Esophagus squamous epithelium (tissue), 5 donors: ENCODE measurements around the gene NSUN4. TPM values are rescaled to one million over a fixed set of nuclear protein-coding genes. Genes with fewer than 3 reads are reported as not detected.

Experiments used
- DNase-seq: peaks from one replicate; lab custom pipeline; 2025; lab: John Stamatoyannopoulos, UW
- H3K27ac ChIP-seq, 4 donors: fragments of 200-600 bp; sonication (generic); one replicate each; pipeline ENCODE4 v1.5.1; 2016 to 2019; ENCODE audit warnings: mild to moderate bottlenecking in 1 of 4
- H3K27me3 ChIP-seq, 4 donors: fragments of 200-600 bp; sonication (generic); 1 replicate in 3 of 4; 2 replicates in 1 of 4; pipeline versions ENCODE4 v1.5.1 to v1.6.0; 2017 to 2021; ENCODE audit warnings: antibody characterized with exemption in 1 of 4
- H3K36me3 ChIP-seq, 3 donors: fragments of 200-600 bp; sonication (generic); one replicate each; pipeline ENCODE4 v1.5.1; 2016 to 2019
- H3K4me1 ChIP-seq, 3 donors: fragments of 200-600 bp; sonication (generic); one replicate each; pipeline ENCODE4 v1.5.1; 2017 to 2019
- H3K4me3 ChIP-seq, 4 donors: fragments of 200-600 bp; sonication (generic); 1 replicate in 3 of 4; 2 replicates in 1 of 4; pipeline ENCODE4 v1.5.1; 2016 to 2019; ENCODE audit warnings: mild to moderate bottlenecking in 2 of 4, moderate library complexity in 1 of 4
- H3K9me3 ChIP-seq, 3 donors: fragments of 200-600 bp; sonication (generic); one replicate each; pipeline ENCODE4 v1.5.1; 2016 to 2019
- POLR2A ChIP-seq, 4 donors: fragments of 450-650 bp; IDR thresholded peaks; one replicate each; pipeline ENCODE4 v1.6.1; 2017; ENCODE audit warnings: antibody characterized with exemption in 4 of 4, mild to moderate bottlenecking in 4 of 4, moderate library complexity in 3 of 4
- WGBS, 2 donors: methylation state at CpG; one replicate each; pipeline ENCODE4 v1.1.5; 2018; 5-methylcytosine and 5-hydroxymethylcytosine counted together
- intact Hi-C: fragments of 100-400 bp; cut with DNase I; formaldehyde crosslinking; loops from one replicate; pipeline ENCODE4 v1.15.0; 2022
- total RNA-seq, 4 donors: library from RNA; depleted of rRNA; stranded (reverse); fragments of >200 nt; gene quantifications; one replicate each; pipeline ENCODE4 v1.1.0, GENCODE V29; 2016
- TF ChIP-seq, protein P1 (sequence below), 6 experiments: fragments of 450-650 bp in 4 of 6; fragments of 200-600 bp in 2 of 6; sonication (generic) in 2 of 6; IDR thresholded peaks; one replicate each; pipeline ENCODE4 v1.5.1; 2016 to 2019; ENCODE audit warnings: antibody characterized with exemption in 6 of 6, mild to moderate bottlenecking in 4 of 6, moderate library complexity in 4 of 6
- donor health status: DM: yes; HTN: yes; CAD: no.

Gene NSUN4
- total RNA-seq, 4 donors from 2014 or later: 10.1 to 22.1 (median 16.2) TPM

DNA sequence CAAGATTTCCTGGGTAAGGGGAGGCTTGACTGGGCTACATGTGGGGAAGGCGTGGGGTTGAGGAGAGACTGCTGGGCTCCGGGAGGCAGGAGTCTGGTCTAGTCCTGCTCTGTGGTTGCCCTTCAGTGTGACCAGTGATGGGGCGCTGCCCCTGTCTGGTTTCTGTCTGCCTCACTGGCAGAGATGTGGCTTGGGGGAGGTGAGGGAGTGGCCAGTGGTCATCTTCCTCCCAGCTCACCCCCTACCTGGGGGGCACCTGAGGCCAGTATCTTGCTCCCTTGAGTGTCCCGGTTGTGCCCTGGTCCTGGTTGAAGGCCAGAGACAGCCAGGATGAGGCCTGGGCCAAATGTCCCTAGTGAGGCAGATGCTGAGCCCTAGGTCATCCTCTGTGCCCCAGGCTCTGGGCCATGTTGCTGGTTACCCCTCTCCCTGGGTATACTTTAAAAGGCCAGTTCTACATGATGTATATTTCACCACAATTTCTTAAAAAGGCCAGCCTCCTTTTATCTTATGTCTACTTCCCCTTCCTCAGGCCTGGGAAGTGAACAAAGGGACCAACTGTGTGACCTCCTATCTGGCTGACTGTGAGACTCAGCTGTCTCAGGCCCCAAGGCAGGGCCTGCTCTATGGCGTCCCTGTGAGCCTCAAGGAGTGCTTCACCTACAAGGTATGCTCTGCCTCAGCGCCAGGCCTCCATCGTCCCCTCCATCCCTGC, 64.0 kb downstream of the NSUN4 start:
- no peak for DNase-seq
- 86% methylated on average over 3 to 6 of the region's 7 CpGs for WGBS, 2 donors
- Histone ChIP-seq H3K27me3 (no peaks in the 10 kb centered on the region), H3K4me1 (peaks cover 5 to 51% (median 15%) of the 10 kb centered on the region in 3 donors), H3K27ac (no peak overlapping the region), H3K9me3 (no peaks in the 10 kb centered on the region), H3K4me3 (no peak overlapping the region), H3K36me3 (peaks cover 0 to 26% (median 0%) of the 10 kb centered on the region in 3 donors)
- TF ChIP-seq, protein P1, sequence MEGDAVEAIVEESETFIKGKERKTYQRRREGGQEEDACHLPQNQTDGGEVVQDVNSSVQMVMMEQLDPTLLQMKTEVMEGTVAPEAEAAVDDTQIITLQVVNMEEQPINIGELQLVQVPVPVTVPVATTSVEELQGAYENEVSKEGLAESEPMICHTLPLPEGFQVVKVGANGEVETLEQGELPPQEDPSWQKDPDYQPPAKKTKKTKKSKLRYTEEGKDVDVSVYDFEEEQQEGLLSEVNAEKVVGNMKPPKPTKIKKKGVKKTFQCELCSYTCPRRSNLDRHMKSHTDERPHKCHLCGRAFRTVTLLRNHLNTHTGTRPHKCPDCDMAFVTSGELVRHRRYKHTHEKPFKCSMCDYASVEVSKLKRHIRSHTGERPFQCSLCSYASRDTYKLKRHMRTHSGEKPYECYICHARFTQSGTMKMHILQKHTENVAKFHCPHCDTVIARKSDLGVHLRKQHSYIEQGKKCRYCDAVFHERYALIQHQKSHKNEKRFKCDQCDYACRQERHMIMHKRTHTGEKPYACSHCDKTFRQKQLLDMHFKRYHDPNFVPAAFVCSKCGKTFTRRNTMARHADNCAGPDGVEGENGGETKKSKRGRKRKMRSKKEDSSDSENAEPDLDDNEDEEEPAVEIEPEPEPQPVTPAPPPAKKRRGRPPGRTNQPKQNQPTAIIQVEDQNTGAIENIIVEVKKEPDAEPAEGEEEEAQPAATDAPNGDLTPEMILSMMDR (IDR thresholded peaks at IDR 0.05): no peak
- TF ChIP-seq POLR2A (IDR thresholded peaks at IDR 0.05): no peak
- intact Hi-C loops: no loop called here

DNA sequence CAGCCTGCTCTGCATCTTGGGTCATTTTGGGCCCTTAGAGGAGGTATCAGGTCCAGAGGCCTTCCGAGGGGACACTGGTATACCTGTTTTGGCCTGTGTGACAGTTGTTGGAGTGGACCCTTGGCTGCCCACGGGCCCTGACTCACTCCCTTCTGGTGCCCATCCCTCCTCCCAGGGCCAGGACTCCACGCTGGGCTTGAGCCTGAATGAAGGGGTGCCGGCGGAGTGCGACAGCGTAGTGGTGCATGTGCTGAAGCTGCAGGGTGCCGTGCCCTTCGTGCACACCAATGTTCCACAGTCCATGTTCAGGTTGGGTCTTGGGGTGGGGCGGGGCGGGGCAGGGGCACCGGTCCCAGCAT, 64.6 kb downstream of the NSUN4 start:
- no peak for DNase-seq
- H3K9me3 ChIP-seq: no peaks in the 10 kb centered on the region
- intact Hi-C loops: no loop called here
- no peak overlapping the region for H3K4me3 ChIP-seq
- H3K4me1 ChIP-seq: peaks cover 5 to 51% (median 15%) of the 10 kb centered on the region in 3 donors
- no peak overlapping the region for H3K27ac ChIP-seq
- 73 to 96% methylated on average over 2 to 4 of the region's 12 CpGs for WGBS, 2 donors
- no peaks in the 10 kb centered on the region for H3K27me3 ChIP-seq
- H3K36me3 ChIP-seq: peaks cover 0 to 32% (median 0%) of the 10 kb centered on the region in 3 donors
- TF ChIP-seq POLR2A (IDR thresholded peaks at IDR 0.05): no peak
- TF ChIP-seq, protein P1 (IDR thresholded peaks at IDR 0.05): no peak

DNA sequence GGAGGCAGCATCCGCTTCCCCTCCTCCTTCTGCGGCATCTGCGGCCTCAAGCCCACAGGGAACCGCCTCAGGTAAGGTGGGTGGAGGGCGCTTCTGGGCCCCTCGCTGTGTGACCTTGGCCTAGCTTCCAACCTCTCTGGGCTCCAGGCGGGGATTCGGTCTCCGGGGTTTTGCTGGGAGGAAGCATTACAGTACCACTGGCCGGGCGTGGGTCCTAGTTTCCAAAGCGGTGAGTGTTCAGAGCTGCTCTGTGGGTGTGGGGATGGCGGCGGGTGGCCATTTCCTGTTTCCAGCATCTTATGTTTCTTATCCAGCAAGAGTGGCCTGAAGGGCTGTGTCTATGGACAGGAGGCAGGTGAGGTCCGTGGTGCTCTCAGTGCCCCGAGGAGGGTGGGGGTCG, 65.1 kb downstream of the NSUN4 start:
- no peaks in the 10 kb centered on the region for H3K27me3 ChIP-seq
- TF ChIP-seq, protein P1 (IDR thresholded peaks at IDR 0.05): no peak
- no peak for TF ChIP-seq POLR2A (IDR thresholded peaks at IDR 0.05)
- 80 to 92% methylated on average over 3 to 4 of the region's 17 CpGs for WGBS, 2 donors
- no peaks in the 10 kb centered on the region for H3K9me3 ChIP-seq
- no peak for DNase-seq
- no peak overlapping the region for H3K4me3 ChIP-seq
- intact Hi-C loops: no loop called here
- H3K4me1 ChIP-seq: peaks cover 5 to 51% (median 15%) of the 10 kb centered on the region in 3 donors
- peaks cover 0 to 37% (median 0%) of the 10 kb centered on the region in 3 donors for H3K36me3 ChIP-seq
- H3K27ac ChIP-seq: no peak overlapping the region

DNA sequence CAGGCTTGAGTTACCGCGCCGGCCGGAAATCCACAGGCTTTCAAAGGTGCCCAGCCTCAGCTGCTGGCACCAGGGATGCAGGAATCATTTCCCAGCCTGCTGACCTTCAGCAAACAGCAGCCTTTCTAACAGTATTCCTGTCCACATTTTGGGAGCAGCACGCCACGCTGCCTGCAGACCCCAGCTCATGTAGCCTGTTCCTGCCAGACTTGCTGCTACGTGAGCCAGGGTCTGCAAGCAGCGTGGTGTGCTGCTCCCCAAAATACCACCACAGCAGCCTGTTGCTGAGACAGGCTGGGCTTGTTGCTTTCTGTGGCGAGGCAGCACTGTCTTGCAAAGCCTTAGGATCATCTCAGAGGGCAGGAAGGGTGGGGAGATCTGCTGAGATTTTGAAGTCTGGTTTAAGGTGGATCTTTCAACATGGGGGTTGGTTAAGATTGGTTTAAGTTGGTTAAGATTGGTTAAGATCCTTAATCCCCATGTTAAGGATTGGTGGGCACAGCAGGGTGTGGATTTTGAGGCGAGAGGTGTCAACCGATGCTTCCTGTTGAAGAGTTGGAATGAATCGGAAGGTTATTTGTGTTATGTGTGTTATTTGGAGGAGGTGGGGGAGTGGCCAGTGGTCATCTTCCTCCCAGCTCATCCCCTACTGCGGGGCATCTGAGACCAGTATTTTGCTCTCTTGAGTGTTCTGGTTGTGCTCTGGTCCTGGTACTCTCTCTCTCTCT, 66.4 kb downstream of the NSUN4 start:
- peaks cover 1 to 40% (median 11%) of the 10 kb centered on the region in 3 donors for H3K4me1 ChIP-seq
- H3K9me3 ChIP-seq: no peaks in the 10 kb centered on the region
- H3K4me3 ChIP-seq: peak overlapping the region in 3 of 4 donors; percentile 6 to 44 (median 16)
- TF ChIP-seq POLR2A (IDR thresholded peaks at IDR 0.05): no peak
- TF ChIP-seq, protein P1 (IDR thresholded peaks at IDR 0.05): no peak
- DNase-seq: no peak
- H3K27me3 ChIP-seq: no peaks in the 10 kb centered on the region
- 87 to 94% methylated on average over 6 to 9 of the region's 13 CpGs for WGBS, 2 donors
- intact Hi-C loops: no loop called here
- H3K27ac ChIP-seq: no peak overlapping the region
- H3K36me3 ChIP-seq: peaks cover 0 to 43% (median 0%) of the 10 kb centered on the region in 3 donors

DNA sequence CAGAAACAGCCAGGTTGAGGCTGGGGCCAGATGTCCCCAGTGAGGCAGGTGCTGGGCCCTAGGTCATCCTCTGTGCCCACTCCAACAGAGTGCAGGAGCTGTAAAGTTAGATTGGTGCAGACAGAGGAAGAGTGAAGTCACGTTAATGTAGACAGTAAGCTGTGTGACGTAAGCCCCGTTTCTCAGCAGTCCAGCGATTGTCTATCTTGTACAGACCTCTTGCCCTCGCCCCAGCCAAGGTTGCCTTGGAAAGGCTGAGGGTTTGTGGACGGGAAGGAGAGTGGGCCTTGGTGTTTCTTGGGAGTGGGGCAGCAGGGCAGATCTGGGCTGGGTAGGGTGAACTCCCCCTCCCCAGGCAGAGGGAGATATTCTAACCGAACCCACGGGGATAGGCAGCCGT, 67.0 kb downstream of the NSUN4 start:
- no peak for DNase-seq
- TF ChIP-seq, protein P1 (IDR thresholded peaks at IDR 0.05): no peak
- TF ChIP-seq POLR2A (IDR thresholded peaks at IDR 0.05): no peak
- Histone ChIP-seq H3K4me3 (no peak overlapping the region), H3K9me3 (no peaks in the 10 kb centered on the region), H3K27me3 (no peaks in the 10 kb centered on the region), H3K36me3 (peaks cover 0 to 48% (median 0%) of the 10 kb centered on the region in 3 donors), H3K27ac (no peak overlapping the region), H3K4me1 (peaks cover 0 to 34% (median 5%) of the 10 kb centered on the region in 3 donors)
- intact Hi-C loops: no loop called here
- 83 to 88% methylated on average over 6 to 8 of the region's 9 CpGs for WGBS, 2 donors
